Gastroesophageal sphincter (tissue), 3 donors: Measurements from ENCODE around the gene PLEKHN1.

Source experiments
- POLR2A ChIP-seq, 2 donors: fragments of 450-650 bp; IDR thresholded peaks; one replicate each; pipeline ENCODE4 v1.6.1; 2017; ENCODE audit warnings: antibody characterized with exemption in 2 of 2, mild to moderate bottlenecking in 2 of 2, moderate library complexity in 1 of 2
- POLR2AphosphoS5 ChIP-seq: sonication (generic); formaldehyde crosslinking; IDR thresholded peaks from one replicate; pipeline ENCODE4 v1.6.1; 2017; ENCODE audit warnings: antibody characterized with exemption
- TF ChIP-seq, protein P1 (sequence below), 4 experiments: fragments of 200-600 bp in 2 of 4; fragments of 450-650 bp in 2 of 4; sonication (generic) in 1 of 4; IDR thresholded peaks; one replicate each; pipeline ENCODE4 v1.5.1; 2017 to 2019; ENCODE audit warnings: antibody characterized with exemption in 4 of 4, mild to moderate bottlenecking in 2 of 4, moderate library complexity in 2 of 4

DNA sequence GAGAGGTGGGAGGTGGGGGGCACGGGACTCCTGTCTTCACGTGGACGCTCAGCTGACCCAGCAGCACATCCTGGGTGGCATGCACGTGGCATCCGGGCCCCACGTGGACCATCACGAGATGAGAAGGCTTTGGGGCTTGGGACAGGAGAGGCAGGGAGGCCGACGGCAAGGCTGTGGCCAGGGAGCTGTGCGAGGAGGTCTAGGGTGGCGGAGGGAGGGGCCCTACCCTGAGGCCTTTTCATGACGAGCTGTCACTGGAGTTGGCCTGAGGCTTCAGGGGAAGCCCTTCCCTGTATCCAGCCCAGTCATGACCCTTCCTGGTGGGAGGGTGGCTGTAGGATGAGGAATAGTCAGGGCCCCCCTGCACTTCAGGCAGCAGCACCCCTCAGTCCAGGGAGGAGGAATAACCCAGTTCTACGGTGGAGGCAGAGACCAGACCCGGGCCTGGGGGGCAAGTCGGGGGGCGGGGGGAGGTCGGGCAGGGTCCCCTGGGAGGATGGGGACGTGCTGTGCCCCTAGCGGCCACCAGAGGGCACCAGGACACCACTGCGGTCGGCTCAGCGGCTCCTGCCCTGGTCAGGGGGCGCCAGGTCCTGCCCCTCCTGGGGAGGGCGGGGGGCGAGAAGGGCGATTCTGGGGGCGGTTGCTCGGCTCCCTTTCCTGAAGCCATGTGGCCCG lies 17.7 kb downstream of the PLEKHN1 start:
- TF ChIP-seq POLR2AphosphoS5 (no peak), POLR2A (IDR thresholded peaks at IDR 0.05) (no peak)
- TF ChIP-seq, protein P1, sequence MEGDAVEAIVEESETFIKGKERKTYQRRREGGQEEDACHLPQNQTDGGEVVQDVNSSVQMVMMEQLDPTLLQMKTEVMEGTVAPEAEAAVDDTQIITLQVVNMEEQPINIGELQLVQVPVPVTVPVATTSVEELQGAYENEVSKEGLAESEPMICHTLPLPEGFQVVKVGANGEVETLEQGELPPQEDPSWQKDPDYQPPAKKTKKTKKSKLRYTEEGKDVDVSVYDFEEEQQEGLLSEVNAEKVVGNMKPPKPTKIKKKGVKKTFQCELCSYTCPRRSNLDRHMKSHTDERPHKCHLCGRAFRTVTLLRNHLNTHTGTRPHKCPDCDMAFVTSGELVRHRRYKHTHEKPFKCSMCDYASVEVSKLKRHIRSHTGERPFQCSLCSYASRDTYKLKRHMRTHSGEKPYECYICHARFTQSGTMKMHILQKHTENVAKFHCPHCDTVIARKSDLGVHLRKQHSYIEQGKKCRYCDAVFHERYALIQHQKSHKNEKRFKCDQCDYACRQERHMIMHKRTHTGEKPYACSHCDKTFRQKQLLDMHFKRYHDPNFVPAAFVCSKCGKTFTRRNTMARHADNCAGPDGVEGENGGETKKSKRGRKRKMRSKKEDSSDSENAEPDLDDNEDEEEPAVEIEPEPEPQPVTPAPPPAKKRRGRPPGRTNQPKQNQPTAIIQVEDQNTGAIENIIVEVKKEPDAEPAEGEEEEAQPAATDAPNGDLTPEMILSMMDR (IDR thresholded peaks at IDR 0.05), result peak in 3 of 4 experiments; percentile 44 to 100 (median 64)
